ENCODE data around the gene CACNA2D2. TPM values are rescaled to one million over a fixed set of nuclear protein-coding genes. Genes with fewer than 3 reads are reported as not detected.

Gene CACNA2D2
- total and polyA plus RNA-seq, 2 of the 13 experiments (the other 11 are each of a cell fraction or from before 2014, with no cell fraction given): not detected

DNA sequence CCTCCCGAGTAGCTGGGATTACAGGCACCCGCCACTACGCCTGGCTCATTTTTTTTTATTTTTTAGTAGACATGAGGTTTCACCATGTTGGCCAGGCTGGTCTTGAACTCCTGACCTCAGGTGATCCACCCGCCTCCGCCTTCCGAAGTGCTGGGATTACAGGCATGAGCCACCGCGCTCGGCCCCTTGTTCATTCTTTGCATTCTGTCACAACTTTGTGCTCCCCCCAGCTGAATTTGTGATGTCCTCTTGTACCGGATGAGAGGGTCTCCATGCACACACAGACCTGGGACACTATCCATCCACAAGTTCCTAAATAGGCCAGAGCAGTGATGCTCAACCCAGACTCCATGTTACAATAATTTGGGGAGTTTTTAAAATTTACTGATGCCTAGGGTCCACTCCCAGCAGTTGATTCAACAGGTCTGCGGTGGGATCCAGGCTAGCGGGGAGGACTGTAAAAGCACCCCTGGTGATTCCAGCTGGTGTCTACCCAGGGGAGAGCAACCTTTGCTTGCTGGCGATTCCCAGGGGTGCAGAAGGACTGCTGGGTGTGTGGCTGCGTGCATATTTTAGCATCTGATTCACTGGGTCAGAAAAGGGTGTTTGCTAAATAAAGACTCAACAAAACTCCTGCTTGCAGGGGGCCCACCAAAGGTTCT is 163.8 kb downstream of the CACNA2D2 start:
- no peak overlapping the region for H3K9ac ChIP-seq (ENCODE audit: insufficient read depth, low read depth, low read length)
- intact Hi-C loops (cut with micrococcal nuclease; ENCODE audit: unreplicated experiment): loop anchor here (10.0 kb wide), 1 partner anchor 205 kb away; no protein-coding TSS in a partner anchor
- 0 out of 5 replicates have a peak, but pooled peaks cover 0 to 1% of the 10 kb centered on the region in 2 experiments for H3K36me3 ChIP-seq (replicated peaks in 1 of 2; ENCODE audit: control insufficient read depth in 1 of 2, insufficient read depth in 2 of 2, low read length in 2 of 2)
- FAIRE-seq (no peak), DNase-seq (ENCODE audit: low spot score) (no peak), ATAC-seq (no peak)
- ChIA-PET POLR2A (no interaction called here), CTCF (ENCODE audit: low intra/inter-chr PET ratio, low total read pairs) (no interaction called here)
- peaks cover 22% of the 10 kb centered on the region for H3K79me2 ChIP-seq (ENCODE audit: insufficient read depth, low read length)
- H3K4me3 ChIP-seq (replicated peaks in 1 of 3; ENCODE audit: insufficient read depth in 1 of 3, low read depth in 2 of 3, low read length in 3 of 3): no peak overlapping the region
- TF ChIP-seq, protein P1, sequence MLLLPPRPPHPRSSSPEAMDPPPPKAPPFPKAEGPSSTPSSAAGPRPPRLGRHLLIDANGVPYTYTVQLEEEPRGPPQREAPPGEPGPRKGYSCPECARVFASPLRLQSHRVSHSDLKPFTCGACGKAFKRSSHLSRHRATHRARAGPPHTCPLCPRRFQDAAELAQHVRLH (CRISPR knock-in tag; IDR thresholded peaks at IDR 0.05; ENCODE audit: borderline replicate concordance, low read depth): no peak
- TF ChIP-seq RORA (CRISPR knock-in tag; IDR thresholded peaks at IDR 0.05) (no peak), SRSF4 (IDR thresholded peaks at IDR 0.05; ENCODE audit: low read depth, low read length, poor library complexity, severe bottlenecking) (no peak), ZNF230 (CRISPR knock-in tag; IDR thresholded peaks at IDR 0.05) (no peak), FOXK2 (IDR thresholded peaks at IDR 0.05) (no peak), DMAP1 (CRISPR knock-in tag; IDR thresholded peaks at IDR 0.05) (no peak), ZNF546 (CRISPR knock-in tag; conservative IDR thresholded peaks at IDR 0.05) (no peak)
- TF ChIP-seq, protein P2, sequence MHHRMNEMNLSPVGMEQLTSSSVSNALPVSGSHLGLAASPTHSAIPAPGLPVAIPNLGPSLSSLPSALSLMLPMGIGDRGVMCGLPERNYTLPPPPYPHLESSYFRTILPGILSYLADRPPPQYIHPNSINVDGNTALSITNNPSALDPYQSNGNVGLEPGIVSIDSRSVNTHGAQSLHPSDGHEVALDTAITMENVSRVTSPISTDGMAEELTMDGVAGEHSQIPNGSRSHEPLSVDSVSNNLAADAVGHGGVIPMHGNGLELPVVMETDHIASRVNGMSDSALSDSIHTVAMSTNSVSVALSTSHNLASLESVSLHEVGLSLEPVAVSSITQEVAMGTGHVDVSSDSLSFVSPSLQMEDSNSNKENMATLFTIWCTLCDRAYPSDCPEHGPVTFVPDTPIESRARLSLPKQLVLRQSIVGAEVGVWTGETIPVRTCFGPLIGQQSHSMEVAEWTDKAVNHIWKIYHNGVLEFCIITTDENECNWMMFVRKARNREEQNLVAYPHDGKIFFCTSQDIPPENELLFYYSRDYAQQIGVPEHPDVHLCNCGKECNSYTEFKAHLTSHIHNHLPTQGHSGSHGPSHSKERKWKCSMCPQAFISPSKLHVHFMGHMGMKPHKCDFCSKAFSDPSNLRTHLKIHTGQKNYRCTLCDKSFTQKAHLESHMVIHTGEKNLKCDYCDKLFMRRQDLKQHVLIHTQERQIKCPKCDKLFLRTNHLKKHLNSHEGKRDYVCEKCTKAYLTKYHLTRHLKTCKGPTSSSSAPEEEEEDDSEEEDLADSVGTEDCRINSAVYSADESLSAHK (CRISPR knock-in tag; IDR thresholded peaks at IDR 0.05; ENCODE audit: borderline replicate concordance): no peak
- TF ChIP-seq, protein P3, sequence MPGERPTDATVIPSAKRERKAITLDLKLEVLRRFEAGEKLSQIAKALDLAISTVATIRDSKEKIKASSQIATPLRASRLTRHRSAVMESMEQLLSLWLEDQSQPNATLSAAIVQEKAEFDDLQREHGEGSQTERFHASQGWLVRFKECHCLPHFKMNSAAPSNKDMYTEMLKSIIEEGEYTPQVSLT (CRISPR knock-in tag; IDR thresholded peaks at IDR 0.05; ENCODE audit: borderline replicate concordance, low read depth): no peak
- TF ChIP-seq, protein P4, sequence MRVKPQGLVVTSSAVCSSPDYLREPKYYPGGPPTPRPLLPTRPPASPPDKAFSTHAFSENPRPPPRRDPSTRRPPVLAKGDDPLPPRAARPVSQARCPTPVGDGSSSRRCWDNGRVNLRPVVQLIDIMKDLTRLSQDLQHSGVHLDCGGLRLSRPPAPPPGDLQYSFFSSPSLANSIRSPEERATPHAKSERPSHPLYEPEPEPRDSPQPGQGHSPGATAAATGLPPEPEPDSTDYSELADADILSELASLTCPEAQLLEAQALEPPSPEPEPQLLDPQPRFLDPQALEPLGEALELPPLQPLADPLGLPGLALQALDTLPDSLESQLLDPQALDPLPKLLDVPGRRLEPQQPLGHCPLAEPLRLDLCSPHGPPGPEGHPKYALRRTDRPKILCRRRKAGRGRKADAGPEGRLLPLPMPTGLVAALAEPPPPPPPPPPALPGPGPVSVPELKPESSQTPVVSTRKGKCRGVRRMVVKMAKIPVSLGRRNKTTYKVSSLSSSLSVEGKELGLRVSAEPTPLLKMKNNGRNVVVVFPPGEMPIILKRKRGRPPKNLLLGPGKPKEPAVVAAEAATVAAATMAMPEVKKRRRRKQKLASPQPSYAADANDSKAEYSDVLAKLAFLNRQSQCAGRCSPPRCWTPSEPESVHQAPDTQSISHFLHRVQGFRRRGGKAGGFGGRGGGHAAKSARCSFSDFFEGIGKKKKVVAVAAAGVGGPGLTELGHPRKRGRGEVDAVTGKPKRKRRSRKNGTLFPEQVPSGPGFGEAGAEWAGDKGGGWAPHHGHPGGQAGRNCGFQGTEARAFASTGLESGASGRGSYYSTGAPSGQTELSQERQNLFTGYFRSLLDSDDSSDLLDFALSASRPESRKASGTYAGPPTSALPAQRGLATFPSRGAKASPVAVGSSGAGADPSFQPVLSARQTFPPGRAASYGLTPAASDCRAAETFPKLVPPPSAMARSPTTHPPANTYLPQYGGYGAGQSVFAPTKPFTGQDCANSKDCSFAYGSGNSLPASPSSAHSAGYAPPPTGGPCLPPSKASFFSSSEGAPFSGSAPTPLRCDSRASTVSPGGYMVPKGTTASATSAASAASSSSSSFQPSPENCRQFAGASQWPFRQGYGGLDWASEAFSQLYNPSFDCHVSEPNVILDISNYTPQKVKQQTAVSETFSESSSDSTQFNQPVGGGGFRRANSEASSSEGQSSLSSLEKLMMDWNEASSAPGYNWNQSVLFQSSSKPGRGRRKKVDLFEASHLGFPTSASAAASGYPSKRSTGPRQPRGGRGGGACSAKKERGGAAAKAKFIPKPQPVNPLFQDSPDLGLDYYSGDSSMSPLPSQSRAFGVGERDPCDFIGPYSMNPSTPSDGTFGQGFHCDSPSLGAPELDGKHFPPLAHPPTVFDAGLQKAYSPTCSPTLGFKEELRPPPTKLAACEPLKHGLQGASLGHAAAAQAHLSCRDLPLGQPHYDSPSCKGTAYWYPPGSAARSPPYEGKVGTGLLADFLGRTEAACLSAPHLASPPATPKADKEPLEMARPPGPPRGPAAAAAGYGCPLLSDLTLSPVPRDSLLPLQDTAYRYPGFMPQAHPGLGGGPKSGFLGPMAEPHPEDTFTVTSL (CRISPR knock-in tag; IDR thresholded peaks at IDR 0.05; ENCODE audit: borderline replicate concordance): no peak
- H4K20me1 ChIP-seq (ENCODE audit: insufficient read depth, low read length): no peaks in the 10 kb centered on the region; the same call in 1 of the 2 replicates
- WGBS (ENCODE audit: low lambda C conversion rate): 86% methylated on average over 14 of the region's 14 CpGs
- peaks cover 1 to 2% of the 10 kb centered on the region in 2 experiments; a peak in 1 of 5 replicates for H3K27me3 ChIP-seq (ENCODE audit: control insufficient read depth in 1 of 2, insufficient read depth in 2 of 2, low read length in 2 of 2)
- no peak overlapping the region for H2AFZ ChIP-seq (ENCODE audit: low read length)
- no TSS peak for BruUV-seq (replicated peaks)
- H3K4me1 ChIP-seq (ENCODE audit: insufficient read depth, low read length): peaks cover 59% of the 10 kb centered on the region
- H3K27ac ChIP-seq (ENCODE audit: extremely low read length, insufficient read depth, low read length): no peak overlapping the region
- no peak overlapping the region for H3K4me2 ChIP-seq (ENCODE audit: low read depth, low read length)
- H3K9me3 ChIP-seq (ENCODE audit: low read length): no peaks in the 10 kb centered on the region
- in situ Hi-C loops (cut with HindIII; ENCODE audit: extremely low pct_ligation_motif_present, low pct_unique_long_range_greater_than_20kb): loop anchor here (10.0 kb wide), 1 partner anchor 205 kb away; no protein-coding TSS in a partner anchor

All from HepG2 (cell line).